COLO829 (cell line): ENCODE data around the gene GBF1.
A peak's percentile ranks its signal among the peaks of the same experiment; 100 is the strongest.
"Not testable (repeated sequence)": the region's sequence is repeated elsewhere in the genome, so short reads cannot be mapped to it uniquely, and the experiment has no call there.

ENCODE experiments used
- DNase-seq: peaks from one replicate; pipeline ENCODE4 v3.0.0; 2012; ENCODE audit warnings: low spot score

GBF1 gene, protein sequence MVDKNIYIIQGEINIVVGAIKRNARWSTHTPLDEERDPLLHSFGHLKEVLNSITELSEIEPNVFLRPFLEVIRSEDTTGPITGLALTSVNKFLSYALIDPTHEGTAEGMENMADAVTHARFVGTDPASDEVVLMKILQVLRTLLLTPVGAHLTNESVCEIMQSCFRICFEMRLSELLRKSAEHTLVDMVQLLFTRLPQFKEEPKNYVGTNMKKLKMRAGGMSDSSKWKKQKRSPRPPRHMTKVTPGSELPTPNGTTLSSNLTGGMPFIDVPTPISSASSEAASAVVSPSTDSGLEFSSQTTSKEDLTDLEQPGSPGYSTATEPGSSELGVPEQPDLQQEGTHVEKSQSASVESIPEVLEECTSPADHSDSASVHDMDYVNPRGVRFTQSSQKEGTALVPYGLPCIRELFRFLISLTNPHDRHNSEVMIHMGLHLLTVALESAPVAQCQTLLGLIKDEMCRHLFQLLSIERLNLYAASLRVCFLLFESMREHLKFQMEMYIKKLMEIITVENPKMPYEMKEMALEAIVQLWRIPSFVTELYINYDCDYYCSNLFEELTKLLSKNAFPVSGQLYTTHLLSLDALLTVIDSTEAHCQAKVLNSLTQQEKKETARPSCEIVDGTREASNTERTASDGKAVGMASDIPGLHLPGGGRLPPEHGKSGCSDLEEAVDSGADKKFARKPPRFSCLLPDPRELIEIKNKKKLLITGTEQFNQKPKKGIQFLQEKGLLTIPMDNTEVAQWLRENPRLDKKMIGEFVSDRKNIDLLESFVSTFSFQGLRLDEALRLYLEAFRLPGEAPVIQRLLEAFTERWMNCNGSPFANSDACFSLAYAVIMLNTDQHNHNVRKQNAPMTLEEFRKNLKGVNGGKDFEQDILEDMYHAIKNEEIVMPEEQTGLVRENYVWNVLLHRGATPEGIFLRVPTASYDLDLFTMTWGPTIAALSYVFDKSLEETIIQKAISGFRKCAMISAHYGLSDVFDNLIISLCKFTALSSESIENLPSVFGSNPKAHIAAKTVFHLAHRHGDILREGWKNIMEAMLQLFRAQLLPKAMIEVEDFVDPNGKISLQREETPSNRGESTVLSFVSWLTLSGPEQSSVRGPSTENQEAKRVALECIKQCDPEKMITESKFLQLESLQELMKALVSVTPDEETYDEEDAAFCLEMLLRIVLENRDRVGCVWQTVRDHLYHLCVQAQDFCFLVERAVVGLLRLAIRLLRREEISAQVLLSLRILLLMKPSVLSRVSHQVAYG (N-terminal part only)

DNA sequence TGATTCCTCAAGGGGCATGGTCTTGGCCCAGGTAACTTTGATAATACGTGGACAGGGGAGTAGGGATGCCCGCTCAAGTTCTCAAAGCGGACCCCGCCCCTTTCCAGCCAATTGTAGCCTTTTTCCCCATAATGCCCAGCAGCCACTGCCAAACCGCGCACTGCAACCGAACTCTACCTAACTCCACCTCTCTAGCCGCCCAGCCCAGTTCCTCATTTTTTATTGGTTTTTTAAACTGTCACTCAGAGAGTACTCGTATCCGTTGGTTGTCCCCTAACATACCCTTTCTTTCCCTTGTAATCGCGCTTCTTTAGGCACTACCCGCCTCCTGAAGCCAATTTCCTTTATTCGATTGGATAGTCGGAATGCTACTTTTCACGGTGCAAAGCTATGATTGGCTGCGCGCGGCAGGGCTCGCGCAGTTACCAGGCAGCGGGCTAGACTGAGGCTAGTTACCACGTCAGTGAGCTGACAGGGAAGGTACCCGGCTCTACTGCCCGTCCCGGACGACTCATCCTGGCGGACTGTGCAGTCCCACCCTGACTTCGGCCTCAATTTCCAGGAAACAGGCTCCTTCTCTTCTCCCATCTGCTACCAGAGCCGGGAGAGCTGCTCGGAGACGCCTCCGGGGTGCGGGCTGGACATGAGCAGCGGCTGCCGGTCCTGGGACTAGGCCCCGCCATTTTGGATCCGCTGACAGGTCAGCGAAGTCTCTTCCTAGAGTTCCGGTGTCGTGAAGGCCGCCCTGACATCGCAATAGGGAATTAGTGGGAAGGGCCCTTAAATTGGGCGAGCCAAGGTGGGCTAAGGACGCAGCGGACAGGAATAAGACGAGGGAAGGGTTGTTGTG lies at the start of gene GBF1:
Gene GBF1 (plus strand): TSS at position 451 of the 850 bp plus-strand sequence. CDS start 13,407 bp downstream, outside the sequence.
- peak; percentile 96 for DNase-seq

DNA sequence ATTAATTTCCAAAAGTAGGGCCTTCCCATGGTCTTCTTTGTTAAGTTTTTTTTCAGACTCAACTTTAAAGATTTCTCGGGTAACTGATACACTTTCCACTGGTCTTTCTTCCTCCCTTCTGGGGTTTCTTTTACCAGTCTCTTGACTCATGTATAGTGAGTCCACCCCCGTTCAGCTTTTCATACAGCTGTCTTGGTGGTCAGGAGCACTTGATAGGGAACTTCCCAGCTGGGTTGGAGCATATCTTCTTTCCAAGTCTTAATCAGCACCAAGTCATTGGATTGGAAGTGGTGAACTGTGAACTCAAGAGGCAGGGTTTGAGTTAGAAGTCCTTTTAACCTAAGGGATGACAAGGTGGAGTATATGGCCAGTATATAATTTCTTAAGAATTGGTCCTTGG lies 48.4 kb upstream of the GBF1 start:
- no peak for DNase-seq

DNA sequence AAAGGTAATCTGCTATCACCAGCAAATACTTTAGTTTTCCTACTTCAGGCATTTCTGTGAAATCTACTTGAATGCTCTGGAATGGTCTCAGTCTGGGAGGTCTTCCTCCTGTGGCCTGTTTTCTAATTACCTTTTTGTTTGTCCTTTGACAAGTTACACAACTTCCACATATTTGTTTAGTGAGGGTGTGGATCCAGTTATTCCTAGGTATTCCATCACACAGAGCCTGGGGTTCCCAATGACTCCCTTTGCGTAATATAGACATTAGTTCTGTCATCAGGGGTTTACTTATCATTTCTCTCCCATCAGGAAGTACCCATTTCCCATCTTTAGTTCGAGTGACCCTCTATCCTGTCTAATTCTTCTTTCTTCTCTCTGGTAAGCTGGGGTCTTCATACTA lies 47.3 kb upstream of the GBF1 start:
- DNase-seq, result no peak

DNA sequence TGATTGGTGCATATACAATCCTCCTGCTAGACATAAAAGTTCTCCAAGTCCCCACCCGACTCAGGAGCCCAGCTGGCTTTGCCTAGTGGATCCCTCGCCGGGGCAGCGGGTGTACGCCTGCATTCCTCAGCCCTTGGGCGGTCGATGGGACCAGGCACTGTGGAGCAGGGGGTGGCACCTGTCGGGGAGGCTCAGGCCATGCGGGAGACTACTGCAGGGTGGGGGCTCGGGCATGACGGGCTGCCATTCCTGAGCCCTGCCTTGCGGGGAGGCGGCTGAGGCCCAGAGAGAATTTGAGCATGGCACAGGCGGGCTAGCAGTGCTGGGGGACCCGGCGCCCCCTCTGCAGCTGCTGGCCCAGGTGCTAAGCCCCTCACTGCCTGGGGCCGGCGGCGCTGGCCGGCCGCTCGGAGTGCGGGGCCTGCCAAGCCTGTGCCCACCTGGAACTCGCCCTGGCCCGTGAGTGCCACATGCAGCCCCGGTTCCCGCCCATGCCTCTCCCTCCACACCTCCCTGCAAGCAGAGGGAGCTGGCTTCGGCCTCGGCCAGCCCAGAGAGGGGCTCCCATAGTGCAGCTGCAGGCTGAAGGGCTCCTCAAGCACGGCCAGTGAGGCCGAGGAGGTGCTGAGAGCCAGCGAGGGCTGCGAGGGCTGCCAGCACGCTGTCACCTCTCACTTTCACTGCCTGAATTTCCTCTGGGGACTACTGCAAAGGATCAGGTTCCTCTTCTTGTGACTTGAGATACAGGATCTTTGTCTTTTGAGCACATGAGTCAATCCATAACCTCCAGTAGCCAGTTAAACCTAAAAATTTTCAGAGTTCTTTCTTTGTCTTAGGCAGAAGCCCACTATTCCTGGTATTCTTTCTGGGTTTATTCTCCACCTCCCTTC lies 44.3 kb upstream of the GBF1 start:
- DNase-seq, result no peak

DNA sequence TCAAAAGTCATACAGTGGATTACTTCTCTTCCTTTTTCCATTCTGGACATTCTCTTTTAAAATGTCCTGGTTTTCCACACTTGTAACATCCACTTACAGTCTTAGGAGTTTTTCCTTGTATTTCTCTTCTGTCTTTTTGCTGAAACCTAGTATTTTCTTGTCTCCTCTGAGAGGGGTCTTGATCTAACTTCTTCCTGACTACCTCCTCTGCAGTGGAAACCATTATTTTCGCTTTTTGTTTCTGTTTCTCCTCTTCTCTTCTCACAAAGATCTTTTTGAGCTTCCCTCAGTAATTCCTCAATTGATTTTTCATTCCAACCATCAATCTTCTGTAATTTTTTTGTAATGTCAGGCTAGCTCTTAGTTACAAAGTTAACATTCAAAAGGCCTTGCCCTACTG lies 42.9 kb upstream of the GBF1 start:
- no peak for DNase-seq

DNA sequence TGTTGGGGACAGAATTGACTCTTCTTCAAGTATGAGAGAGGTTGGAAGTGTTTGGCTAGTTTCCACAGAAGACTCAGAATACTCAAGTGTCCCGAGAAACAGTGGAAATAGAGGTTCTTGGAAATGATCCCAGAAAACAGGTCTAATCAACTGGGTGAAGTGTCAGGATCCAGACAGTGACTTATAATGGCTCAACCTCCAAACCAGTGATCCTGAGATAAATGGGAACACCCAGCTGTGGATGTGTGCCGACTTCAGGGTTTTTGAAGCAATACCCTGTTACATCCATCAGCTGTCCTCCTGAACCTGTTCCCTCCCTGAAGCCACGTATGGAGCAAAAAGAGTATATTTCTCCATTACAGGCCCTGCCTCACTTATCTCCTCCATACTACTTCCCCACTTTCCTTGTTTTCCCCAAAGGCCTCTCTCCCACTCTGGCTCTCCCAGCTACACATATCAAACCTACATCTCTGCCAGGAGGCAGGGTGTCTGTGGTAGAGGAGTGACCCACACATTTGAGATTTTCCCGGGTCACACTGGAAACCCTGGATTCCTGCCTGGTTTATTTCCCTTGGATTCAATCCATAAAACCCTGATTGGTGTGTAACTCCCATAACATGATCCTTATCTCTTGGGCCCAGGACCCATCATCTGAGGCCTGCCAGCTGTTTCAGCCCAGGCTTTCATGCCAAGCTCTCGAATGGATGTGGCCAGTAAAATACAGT lies 36.9 kb upstream of the GBF1 start:
- no peak for DNase-seq

DNA sequence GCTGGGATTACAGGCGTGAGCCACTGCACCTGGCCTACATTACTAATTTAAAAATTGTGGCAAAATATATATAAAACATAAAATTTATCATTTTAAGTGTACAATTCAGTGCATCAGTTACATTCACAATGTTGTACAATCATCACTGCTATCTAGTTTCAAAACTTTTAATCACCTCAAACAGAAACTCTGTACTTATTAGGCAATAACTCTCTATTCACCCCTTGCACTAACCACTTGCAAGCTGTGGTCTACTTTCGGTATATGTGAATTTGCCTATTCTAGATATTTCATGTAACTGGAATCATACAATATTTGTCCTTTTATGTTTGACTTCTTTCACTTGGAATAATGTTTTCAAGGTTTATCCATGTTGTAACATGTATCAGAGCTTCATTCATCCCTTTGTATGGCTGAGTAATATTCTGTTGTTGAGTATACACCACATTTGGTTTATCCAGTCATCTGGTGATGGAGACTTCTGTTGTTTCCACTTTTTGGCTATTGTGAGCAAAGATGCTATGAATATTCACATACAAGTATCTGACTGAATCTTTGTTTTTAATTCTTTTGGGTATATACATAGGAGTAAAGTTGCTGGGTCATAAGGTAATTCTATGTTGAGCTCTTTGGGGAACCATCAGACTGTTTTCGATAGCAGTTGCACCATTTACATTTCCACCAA lies 33.6 kb upstream of the GBF1 start:
- no peak for DNase-seq

DNA sequence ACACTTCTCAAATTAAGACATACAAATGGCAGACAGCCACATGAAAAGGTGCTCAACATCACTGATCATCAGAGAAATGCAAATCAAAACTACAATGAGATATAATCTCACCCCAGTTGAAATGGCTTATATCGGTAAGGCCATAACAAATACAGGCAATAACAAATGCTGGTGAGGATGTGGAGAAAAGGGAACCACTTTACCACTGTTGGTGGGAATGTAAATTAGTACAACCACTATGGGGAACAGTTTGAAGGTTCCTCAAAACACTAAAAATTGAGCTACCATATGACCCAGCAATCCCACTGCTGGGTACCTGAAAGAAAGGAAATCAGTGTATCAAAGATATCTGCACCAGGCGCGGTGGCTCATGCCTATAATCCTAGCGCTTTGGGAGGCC lies 31.7 kb upstream of the GBF1 start:
- not testable (repeated sequence) for DNase-seq

DNA sequence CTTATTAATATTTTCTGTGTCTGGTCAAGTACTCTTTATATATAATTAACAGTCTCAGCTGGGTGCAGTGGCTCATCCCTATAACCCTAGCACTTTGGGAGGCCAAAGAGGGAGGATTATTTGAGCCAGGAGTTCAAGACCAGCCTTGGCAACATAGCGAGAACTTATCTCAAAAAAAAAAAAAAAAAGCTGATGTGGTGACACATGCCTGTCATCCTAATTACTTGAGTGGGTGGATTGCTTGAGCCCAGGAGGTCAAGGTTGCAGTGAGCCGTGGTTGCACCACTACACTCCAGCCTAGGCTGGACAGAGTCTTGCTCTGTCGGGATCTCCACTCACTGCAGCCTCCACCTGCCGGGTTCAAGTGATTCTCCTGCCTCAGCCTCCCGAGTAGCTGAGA lies 26.0 kb upstream of the GBF1 start:
- no peak for DNase-seq

DNA sequence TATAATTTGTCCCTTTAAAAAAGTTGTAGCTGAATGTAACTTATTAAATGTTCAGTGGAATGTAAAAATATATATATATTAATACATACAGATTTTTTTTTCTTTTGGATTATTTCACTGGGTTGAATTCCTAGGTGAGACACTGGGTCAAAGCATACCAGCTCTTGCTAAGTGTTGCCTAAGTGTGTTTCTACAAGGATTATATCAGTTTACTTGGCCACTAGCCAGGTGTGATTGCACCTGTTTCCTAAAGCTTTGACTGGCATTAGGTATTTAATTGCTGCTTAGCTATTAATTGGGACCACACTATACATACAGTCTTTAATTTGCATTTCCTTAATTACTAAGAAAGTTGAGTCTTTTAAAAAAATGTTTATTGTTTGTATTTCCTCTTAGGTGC lies 24.7 kb upstream of the GBF1 start:
- DNase-seq, result no peak

DNA sequence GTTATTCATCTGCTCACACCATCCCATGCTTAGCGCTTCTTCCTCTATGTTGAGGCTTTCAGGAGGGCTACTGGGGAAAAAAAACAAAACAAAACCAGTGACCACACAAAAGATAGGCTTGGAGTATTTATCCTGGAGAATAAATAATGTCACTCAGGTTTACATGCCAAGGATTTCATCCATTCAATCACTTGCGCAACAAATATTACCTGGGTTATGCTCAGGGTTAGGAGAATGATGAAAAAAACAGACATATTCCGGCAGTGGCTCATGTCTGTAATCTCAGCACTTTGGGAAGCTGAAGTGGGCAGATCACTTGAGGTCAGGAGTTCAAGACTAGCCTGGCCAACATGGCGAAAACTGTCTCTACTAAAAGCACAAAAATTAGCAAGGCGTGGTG lies 22.5 kb upstream of the GBF1 start:
- DNase-seq, result no peak

DNA sequence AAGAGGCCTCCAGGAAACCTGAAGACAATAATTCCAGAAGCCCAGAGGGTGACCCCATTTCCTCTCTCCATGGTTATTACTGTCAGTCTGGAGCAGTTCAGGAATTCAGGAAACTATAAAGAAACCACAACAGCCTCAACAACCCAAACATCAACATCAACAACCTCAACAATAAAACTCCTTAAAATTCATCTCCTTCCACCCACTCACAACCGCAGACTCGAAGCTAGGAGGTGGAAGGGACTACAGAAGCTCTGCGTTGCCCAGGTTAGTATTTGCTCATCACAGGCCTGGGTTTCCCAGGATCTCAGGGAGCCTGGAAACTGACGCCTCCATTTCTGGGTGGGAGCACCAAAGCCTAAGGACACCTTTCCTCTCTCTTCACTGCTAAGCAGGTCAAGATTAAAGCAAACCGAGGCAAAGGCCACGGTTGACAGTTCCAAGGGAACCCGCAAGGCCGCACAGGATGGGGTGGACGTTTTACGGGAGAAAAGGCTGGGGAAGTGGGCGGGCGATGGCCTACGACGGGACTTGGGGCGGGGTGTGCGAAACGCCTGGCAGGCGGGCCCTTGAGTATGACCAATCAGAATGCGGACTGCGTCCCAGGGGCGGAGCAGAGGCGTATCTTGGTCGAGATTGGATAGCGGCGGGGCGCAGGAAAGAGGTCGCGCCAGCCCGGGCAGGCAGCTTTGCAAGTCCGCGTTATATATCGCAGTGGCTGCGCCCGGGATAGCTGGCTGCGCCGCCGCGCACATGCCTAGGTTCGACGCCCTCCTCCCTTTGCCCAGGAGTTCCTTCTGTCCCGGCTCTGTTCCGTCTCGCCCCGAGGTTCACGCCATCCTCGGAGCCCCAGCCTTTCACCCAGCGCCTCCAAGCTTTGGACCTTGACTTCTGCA lies 19.4 kb upstream of the GBF1 start, which contains the start of gene ELOVL3:
Gene ELOVL3 (plus strand): TSS at position 654 of the 896 bp plus-strand sequence. CDS start 250 bp downstream, outside the sequence.
- peak; percentile 88 for DNase-seq

DNA sequence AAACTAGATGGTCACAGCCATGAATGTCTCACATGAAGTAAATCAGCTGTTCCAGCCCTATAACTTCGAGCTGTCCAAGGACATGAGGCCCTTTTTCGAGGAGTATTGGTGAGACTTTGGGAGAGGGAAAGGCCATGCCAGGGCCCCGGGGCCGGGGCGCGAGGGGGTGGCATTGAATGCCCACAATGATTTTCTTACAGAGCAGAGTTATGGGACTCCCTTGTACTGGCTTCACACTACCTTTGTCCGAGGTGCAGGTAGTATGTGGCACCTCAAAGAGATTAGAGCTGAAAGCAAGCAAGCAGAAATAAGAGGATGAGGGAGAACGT lies 18.8 kb upstream of the GBF1 start:
- DNase-seq, result no peak

DNA sequence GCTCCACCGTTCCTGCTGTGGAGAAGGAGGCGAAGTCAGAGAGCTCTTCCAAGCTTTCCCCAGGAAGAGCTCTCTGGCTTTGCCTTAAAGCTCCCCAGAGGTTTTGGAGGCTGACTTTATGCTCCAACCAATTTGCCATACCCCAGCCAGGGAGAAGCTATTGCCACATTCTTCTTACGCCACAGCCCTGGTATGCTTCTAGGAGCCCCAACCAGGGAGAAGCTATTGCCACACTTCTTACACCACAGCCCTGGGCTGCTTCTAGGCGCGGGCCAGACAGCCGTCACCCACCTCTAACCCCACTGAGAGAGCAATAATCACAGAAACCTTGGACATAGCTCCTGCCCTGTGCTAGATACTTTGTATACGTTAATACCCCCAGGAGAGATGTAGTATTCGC lies 18.3 kb upstream of the GBF1 start:
- no peak for DNase-seq

DNA sequence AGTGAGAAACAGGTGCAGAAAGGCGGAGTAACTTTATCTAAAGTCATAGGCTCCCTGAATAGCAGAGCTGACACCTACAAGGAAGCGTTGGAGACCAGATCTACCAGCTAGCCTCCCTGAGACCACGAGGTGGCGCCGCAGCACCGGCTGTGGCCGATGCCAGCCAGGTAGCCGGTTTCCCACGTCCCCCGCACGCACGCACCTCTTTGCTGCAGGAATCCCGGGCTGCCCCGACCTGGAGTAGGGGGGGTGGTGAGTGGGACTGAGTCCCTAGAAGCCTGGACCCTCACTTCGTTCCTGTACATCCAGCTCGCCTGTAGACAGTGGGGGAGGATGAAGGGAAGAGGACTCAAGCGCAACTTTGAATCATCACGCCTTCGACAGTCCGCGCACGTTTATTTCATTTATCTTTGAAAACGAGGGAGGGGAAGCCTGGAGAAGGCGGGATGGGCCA lies 15.5 kb upstream of the GBF1 start:
- peak; percentile 62 for DNase-seq

DNA sequence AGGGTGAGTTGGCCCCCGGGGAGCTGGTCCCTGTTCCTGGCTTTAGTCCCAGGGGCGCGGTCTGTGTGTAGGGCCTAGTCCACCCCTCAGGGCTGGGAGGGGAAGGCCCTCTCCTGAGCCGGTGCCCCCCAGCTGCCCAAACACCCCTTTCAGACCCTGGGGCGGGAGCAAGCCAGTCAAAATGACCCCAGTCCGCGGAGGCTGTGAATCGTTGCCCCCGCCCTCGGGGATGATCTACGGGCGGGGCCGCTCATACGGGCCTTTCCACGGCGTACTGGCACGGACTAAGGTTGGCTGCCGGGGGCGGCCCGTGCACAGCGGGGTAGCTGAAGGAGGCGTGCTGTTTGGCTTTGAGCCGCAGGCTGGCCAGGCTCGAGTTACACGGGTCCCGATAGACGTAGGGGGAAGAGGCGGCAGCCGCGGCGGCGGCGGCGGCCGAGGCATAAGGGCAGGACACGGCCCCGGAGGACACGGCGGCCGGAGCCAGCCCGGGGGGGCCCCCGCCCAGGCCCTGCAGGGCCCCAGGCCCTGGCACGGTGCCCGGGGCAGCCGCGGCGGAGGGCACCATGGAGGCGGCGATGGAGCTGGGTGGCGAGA lies 15.0 kb upstream of the GBF1 start:
- DNase-seq, result no peak

DNA sequence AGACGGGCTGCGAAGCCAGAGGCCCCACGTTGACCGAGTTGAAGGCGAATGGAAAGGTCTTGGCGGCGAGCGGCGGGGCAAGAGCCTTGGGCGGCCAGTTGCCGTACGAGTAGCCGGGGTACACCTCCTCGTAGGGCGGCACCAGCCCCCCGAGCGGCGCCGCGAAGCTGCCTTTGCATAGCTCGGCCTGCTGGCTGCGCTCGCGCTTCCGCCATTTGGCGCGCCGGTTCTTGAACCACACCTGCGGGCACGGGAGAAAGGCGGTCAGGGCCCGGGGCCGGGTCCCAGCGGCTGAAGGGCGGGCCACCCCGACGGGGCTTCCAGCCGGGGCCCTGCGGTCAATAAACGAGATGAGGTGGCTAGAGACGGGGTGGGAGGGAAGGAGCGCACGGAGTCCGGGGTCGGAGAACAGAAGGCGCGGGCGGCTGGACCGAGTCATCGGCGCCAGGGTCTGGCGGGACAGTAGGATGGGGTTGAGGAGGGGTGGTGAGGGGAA lies 14.4 kb upstream of the GBF1 start:
- no peak for DNase-seq
